ENCODE results near the gene PLTP.

Gene PLTP

DNA sequence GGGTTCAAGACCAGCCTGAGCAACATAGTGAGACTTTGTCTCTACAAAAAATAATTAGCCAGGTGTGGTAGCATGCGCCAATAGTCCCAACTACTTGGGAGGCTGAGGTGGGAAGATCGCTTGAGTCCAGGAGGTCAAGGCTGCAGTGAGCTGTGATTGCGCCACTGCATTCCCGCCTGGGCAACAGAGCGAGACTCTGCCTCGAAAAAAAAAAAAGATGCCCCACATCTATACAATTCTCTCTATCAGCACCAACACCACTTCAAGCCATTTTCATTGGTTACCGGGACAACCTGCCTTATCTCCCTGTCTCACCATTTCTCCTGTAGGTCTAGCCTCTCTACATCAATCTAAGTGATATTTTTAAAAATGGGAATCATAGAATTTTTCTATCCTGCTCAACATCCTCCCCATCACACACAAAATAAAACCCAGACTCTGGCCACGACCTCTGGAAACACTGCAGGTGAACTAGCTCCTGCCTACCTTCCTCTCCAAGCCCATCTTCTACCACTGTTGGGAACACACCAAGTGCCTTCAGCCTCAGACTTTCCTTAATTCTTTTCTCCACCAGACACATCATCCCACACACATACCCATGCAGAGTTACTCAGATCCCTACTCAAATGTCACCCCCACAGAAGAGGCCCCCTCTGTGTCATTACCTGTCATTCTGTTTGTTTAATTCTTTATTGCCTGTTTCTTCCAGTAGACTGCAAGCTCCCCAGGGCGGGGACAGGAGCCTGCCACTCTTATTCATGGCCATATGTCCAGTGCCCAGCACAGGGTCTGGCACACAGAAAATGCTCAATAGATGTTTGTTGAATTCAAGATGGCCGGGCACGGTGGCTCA lies 9.6 kb upstream of the PLTP start:
- no peak for FAIRE-seq
- no peak for DNase-seq (ENCODE audit: extremely low spot score, insufficient read length, low read depth)

DNA sequence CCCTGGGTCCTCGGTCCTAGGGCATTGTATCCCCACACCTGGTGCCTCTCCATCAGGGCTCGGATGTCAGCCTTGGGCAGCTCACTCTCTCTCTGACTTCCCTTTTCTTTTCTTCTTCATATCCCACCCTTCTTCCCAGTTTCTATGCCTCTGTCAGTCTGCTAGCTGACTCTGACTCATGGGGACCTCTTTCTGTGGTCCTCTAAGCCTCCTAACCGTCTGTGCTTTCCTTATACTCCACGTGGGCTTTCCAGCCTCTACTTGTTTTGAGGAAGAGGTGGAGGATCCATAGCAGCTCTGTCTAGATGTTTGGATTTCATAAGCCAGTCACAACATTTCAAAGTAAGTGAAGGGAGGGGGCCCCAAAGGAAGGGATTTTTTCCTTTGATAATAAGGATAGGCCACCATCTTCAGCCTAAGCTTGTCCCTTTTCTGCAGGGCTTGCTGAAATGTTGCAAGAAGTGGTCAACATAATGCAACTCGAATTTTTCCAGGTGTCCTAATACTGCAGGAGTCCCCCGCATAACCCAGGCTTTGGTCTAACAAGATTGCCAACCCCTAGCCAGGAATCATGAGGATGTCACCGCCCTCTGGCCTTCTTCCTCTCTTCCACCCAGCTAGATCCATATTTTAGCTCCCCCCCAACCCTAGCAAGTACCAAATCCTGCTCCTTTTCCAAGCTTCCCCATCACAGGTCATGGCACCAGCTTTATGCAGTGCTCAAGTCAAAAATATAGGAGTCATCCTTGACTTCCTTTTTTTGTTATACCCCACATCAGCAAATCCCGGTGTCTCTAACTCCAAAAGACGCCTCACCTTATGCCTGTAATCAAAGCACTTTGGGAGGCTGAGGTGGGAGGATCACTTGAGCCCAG lies 8.7 kb upstream of the PLTP start:
- DNase-seq (ENCODE audit: extremely low spot score, insufficient read length, low read depth) (no peak), FAIRE-seq (no peak)

DNA sequence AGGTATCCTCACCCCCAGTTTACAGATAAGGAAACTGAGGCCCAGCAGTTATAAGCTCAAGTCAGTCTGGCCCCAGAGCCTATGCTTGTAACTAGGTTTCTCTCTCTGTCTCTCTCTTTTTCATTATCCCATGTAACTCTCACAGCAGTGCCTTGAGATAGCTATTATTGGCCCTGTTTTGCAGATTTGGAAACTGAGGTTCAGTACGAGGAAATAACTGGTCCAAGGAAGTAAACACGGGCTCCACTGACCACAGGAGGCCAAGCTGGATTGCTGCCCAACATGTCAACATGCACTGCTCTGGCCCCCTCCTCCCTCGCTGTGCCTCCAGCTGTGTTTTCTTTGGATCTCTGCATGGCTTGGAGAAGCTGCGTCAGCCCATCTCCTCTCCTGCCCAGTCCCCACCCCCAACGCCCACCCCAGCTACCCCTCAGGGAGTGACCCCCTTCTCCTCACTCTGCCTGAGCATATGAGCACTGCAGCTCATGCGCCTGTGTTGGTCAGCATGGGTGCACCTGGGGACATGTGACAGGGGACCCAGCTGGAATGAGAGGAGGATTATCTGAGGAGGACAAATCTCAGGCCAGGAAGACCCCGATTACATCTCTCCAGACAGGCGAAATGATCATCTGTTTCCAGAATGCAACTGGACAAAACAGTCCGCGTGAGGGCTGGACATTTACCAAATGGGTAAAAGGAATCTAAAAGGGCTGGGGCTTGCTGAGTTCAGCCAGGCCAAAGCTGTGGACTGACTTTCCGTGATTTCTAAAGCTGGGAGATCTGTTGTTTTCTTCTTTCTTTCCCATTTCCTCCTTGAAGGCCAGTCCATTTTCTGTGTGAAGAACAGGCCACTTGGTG lies 7.8 kb upstream of the PLTP start:
- no peak for FAIRE-seq
- no peak for DNase-seq (ENCODE audit: extremely low spot score, insufficient read length, low read depth)

DNA sequence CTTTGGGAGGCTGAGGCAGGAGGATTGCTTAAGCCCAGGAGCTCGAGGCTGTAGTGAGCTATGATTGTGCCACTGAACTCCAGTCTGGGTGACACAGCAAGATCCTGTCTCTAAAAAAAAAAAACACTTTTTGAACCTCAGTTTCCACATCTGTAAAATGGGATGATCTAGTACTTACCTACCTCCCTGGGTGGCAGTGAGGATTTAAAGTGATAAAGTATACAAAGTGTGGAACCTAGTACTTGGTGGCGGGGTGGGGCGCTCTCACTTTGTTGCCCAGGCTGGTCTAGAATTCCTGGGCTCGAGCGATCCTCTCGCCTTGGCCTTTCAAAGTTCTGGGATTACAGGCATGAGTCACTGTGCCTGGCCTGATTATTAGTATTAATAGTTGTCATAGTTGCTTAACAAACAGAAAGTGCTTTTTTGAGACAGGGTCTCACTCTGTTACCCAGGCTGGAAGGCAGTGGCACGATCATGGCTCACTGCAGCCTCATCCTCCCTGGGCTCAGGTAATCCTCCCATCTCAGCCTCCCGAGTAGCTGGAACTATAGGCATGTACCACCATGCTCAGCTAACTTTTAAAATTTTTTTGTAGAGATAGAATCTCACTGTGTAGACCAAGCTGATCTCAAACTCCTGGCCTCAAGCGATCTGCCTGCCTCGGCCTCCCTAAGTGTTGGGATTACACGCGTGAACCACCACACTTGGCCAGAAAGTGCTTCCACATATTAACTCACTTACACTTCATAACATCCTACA lies 7.0 kb upstream of the PLTP start:
- no peak for FAIRE-seq

DNA sequence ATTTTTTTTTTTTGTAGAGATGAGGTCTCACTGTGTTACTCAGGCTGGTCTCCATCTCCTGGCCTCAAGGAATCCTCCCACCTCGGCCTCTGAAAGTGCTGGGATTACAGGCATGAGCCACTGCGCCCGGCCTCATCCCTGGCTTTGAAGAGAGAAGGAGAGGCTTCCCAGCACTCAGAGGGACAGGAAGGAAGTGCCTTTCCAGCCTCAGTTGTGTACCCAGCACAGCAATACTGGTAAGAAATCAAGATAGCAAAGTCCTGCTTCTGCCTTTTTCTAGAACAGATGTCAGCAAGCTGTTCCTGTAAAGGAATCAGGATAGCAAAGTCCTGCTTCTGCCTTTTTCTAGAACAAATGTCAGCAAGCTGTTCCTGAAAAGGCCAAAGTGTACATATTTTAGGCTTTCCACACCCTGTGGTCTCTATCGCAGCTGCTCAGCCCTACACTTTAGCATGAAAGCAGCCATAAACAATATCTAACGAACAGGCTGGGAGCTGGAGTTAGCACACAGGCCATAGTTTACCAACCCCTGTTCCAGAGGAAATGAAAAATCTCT lies 6.3 kb upstream of the PLTP start:
- FAIRE-seq (no peak), DNase-seq (ENCODE audit: extremely low spot score, insufficient read length, low read depth) (no peak)

More for the DNA sequence above, 7.0 kb upstream of the PLTP start:
- no peak for DNase-seq (ENCODE audit: extremely low spot score, insufficient read length, low read depth)

DNA sequence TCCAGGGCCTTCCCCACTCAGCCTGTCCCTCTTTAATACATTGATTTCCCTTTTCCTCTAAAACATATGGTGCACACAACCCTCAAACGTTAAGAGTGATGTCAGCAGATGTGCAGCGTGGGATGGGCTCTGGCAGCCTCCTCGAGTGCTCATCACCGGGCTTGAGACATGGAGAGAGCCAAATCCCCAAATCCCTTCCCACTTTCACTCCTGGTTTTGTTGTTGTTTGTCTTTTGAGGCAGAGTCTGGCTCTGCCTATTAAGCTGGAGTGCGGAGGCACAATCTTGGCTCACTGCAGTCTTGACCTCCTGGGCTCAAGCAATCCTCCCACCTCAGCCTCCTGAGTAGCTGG lies 5.8 kb upstream of the PLTP start:
- FAIRE-seq (no peak), DNase-seq (ENCODE audit: extremely low spot score, insufficient read length, low read depth) (no peak)

DNA sequence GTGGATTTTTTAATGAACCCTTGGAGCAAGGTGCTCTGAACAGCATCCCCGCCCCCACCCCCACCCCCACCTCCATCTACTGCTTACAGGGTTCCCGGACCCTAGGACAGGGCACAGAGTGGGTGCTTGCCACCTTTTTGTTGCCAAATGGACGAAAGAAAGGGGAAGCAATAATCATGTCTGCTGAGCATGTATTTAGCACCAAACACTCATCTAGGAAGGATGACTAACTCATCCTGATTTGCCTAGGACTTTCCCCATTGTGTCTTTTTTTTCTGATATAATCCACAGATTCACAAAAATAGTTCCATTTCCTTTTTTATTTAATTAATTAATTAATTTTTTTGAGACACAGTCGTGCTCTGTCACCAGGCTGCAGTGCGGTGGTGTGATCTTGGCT lies 1.2 kb upstream of the PLTP start:
- no peak for DNase-seq (ENCODE audit: extremely low spot score, insufficient read length, low read depth)

DNA sequence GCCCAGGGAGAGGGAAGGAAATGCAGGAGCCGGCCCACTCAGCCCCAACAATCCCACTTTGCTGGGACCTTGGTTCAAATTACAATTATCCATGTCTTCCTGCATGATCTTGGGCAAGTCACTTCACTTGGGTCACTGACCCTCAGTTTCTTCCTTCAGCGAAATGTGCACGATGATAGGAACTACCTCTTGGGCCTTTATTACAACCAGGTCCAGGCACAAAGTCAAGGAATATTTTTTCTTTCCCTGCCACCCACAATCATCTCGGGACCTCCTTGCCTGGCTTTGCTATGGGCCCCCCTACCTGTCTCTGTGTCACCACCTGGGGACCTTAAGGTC lies 358 bp upstream of the PLTP start:
- DNase-seq (ENCODE audit: extremely low spot score, insufficient read length, low read depth) (no peak), FAIRE-seq (no peak)

More for the DNA sequence above, 1.2 kb upstream of the PLTP start:
- FAIRE-seq, result no peak

DNA sequence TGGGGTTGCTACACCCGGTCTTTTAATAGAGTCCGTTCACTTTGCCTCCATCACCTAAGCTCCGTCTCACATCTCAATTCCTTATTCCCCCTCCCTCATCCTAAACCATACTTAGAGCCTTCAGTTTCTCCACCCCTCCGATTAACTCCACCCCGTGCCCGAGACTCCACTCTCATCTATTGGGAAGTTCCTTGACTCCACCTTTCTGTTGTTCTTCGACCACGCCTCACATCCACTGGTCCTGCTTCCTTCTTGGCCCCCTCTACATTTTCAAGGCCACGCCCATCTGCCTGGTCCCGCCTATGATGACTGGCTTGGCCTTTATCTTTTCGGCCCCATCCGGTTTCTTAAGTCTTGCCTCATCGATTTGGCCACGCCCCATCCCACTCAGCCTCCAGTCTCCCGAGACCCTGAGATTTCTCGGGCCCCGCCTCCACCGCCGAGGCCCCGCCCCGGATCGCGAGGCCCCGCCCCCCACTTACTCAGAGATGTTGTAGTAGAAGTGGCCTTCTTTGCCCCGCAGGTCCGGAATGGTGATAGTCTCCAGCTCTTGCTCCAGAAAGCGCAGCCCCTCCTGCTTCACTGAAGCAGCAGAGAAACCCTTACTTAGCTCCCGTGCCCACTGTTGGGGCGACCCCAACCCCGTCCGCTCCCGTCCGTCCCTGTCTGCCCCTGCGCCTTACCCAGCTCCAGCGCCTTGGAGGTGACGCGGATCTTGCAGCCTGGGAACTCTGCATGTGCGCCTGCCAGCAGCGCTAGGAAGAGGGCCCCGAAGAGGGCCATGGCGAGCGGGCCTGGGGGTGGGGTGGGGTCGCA lies 1.1 kb downstream of the PLTP start:
- peak; percentile 98 for FAIRE-seq

DNA sequence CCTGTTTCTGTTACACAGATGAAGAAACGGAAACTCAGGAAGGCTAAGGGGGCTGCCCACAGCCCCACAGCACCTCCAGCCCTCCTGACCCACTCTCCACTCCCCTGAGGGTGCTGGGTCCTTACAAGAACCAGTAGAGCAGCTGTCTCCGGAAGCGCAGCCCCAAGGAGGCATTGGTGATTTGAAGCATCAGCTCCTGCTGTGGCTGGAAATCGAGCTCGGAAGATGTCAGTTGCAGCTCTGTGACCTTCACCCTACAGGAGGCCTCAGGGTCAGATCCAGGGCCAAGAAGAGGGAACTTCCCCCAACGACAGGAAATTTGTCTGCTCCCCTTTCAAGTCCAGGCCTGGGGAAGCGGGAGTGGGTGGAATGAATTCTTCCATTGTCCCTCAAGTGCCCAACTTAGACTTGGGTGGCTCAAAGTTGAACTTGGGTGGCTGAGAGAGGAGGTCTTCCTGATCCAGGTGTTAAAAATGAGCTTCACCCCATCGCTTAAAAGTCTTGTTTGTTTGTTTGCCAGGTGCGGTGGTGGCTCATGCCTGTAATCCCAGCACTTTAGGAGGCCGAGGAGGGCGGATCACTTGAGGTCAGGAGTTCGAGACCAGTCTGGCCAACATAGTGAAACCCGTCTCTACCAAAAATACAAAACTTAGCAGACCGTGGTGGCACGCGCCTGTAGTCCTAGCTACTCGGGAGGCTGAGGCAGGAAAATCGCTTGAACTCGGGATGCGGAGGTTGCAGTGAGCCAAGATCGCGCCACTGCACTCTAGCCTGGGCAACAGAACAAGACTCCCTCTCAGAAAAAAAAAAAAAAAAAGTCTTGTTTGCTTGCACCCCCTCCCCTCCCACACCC lies 1.9 kb downstream of the PLTP start:
- FAIRE-seq (no peak), DNase-seq (ENCODE audit: extremely low spot score, insufficient read length, low read depth) (no peak)

More for the DNA sequence above, 1.1 kb downstream of the PLTP start:
- peak; percentile 95 for DNase-seq (ENCODE audit: extremely low spot score, insufficient read length, low read depth)

DNA sequence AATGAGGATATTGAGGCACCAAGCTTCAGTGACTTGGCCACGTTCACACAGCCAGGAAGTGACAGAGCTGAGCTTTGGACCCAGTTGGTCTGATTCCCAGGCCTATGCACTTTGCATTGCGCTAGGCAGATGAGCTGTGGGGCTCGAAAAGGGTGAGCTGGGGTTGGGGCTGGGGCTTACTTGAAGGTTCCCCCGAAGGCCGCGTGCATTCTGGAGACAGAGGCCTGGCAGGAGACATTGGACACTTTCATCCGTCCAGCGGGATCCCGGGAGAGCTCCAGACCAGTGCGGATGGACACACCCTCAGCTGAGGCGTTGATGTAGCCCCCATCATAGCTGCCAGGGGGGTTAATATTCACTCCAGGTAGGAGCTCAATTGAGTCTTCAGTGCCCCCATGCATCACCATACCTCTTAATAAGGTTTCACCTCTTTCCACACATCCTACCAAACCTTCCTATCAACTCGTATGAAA lies 2.6 kb downstream of the PLTP start:
- DNase-seq (ENCODE audit: extremely low spot score, insufficient read length, low read depth) (no peak), FAIRE-seq (no peak)

DNA sequence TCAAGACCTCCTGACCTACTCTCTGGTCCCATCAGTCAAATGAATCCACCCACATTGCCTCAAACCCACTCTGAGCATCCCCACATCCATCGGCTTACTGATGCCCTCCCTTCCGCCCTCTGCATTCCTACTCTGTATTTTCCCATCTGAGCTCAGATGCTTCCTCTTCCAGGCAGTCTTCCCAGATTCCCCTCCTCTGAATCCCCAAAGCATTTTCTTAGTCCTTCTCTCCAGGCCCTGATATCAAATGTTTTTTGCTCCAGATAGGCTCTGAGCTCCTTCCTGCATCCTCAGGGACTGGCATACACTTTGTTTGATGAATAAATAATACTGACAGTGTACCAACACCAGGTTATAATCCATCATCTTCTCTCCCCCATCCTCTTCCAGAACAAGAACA lies 3.9 kb downstream of the PLTP start:
- no peak for DNase-seq (ENCODE audit: extremely low spot score, insufficient read length, low read depth)
- no peak for FAIRE-seq

DNA sequence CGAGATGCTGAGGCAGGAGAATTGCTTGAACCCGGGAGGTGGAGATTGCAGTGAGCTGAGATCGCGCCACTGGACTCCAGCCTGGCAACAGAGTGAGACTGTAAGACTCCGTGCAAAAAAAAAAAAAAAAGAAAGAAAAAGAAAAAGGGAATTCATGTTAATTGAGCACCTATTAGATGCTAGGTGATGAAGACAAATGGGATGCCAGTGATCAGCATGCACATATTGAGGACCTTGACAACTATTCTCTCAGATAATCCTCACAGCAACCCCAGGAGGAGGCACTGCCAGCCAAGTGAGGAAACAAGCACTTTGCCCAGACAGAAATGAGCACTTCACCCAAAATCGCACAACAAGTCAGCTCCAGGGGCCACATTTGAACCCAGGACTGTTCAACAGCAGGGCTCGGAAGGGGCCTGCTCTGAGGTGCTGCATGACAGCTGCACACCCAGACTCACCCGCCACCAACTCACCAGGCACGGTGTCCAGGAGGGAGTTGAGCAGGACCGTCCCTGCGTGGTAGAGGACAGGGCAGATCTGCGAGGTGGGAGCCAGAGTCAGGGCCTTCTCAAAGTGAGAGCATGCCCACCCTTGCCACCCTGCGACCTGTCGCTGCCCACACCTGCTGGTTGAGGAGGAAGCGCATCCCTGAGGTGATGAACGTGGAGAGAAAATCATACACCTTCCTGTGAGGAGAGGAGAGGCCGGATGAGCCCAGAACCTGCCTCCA lies 4.6 kb downstream of the PLTP start:
- no peak for FAIRE-seq
- no peak for DNase-seq (ENCODE audit: extremely low spot score, insufficient read length, low read depth)

DNA sequence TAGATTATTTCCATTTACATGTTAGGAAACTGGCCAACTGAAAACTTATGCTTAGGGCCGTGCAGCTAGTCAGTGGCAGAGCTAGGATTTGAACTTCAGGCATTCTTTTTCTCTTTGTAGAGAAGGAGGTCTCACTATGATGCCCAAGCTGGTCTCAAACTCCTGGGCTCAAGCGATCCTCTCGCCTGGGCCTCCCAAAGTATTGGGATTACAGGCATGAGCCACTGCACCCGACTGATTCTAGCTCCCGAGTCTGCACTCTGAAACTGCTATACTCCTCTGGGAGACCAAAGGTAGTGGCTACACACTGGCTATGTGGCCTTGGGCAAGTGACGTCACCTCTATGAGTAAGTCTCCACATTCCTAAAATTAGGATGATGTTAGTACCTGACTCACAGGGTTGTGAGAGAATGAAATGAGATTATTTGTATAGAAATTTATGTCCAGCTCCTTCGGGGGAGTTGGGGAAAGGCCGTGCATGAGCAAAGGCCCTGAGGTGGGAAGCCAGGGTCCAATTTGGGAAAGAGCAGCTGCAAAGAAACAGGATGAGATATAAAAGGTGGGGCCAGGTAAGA lies 6.4 kb downstream of the PLTP start:
- DNase-seq (ENCODE audit: extremely low spot score, insufficient read length, low read depth), result no peak
- FAIRE-seq, result no peak

DNA sequence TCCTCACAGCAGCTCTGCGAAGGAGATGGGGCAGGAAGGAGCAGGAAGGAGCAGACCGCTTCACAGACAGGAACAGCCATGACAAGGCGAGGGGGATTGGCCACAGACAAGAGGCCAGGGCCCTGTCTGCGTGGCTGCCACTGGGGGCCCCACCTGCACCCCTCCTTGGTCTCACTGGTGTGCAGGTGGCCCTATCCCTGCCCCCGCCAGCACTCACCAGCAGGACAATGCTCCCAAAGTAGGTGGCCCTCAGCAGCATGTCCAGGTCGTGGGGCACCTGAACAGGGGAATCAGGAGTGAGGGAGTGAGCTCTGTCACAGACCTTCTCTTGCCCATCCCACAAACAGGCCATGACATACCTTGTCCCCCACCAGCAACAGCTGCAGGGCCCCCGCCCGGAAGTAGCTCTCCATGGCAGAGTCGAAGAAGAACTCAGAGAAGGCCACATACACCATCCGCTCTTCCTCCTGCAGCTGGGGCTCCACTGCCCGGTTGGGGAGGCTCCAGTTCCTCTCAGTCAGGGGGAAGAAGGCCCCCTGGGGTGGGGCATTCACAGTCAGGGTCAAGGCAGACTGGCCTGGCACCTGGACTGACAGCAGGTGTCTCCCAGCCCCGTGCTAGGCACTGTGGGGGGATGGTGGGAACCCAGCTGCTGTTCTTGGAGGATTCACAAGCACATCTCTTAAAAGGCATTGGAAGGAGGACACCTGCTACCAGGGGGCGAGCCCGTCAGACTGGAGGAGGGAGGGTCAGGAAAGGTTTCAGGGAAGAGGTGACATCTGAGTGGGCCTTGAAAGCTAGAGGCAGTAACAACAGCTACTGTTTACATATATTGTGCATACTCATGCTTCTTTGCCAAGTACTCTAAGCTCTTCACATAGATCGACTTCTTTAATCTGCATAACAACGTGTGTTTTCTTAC lies 7.1 kb downstream of the PLTP start:
- DNase-seq (ENCODE audit: extremely low spot score, insufficient read length, low read depth), result no peak
- no peak for FAIRE-seq

Measured in GM18507 (cell line).